ENCODE results near the gene KIAA0753.

DNA sequence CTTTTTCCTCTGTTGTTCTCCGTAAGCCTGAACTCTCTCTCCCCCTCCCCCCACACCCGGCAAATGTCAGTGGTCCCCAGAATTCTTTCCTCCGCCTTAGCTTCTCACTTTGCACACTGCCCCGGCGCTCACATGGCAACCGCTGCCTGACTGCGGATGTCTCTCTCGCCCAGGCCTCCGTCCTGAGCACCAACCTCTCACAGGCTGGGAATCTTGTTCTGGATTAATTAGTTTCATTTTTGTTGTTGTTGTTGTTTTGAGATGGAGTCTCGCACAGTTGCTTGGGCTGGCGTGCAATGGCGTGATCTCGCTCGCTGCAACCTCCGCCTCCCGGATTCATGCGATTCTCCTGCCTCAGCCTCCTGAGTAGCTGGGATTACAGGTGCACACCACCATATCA is 27.7 kb upstream of the KIAA0753 start:
- TF ChIP-seq, protein P1, sequence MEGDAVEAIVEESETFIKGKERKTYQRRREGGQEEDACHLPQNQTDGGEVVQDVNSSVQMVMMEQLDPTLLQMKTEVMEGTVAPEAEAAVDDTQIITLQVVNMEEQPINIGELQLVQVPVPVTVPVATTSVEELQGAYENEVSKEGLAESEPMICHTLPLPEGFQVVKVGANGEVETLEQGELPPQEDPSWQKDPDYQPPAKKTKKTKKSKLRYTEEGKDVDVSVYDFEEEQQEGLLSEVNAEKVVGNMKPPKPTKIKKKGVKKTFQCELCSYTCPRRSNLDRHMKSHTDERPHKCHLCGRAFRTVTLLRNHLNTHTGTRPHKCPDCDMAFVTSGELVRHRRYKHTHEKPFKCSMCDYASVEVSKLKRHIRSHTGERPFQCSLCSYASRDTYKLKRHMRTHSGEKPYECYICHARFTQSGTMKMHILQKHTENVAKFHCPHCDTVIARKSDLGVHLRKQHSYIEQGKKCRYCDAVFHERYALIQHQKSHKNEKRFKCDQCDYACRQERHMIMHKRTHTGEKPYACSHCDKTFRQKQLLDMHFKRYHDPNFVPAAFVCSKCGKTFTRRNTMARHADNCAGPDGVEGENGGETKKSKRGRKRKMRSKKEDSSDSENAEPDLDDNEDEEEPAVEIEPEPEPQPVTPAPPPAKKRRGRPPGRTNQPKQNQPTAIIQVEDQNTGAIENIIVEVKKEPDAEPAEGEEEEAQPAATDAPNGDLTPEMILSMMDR (IDR thresholded peaks at IDR 0.05): no peak
- no peak for TF ChIP-seq POLR2AphosphoS5 (IDR thresholded peaks at IDR 0.05; ENCODE audit: low read depth, low read length)

Data from Panc1 (cell line).